NCI-H510A treated with DMSO at 0.1 percent for 48 hours (cell line): ENCODE results near the gene C1orf146.
"Not testable (repeated sequence)": the region's sequence is repeated elsewhere in the genome, so short reads cannot be mapped to it uniquely, and the experiment has no call there.

Experiments used
- DNase-seq: peaks from one replicate; lab custom pipeline; 2025; lab: John Stamatoyannopoulos, UW

C1orf146 gene

DNA sequence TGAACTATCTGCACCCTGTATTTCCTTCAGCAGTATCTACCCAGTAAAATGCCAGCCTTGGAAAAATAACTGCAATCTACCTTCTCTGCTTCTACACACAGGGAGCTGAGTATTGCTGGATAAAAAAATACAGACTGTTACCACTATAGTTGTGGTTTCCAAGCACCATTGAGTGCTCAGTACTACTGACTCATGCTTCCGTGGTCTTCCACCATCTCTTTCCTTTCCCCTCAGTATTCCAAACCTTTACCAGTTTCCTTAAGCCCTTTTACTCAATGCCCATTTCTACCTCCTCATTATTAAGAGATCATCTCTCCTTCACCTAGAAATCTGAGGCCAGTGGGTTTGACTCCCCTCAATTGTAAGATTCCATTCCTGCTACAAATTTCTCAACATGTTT lies 57.2 kb downstream of the C1orf146 start:
- no peak for DNase-seq

DNA sequence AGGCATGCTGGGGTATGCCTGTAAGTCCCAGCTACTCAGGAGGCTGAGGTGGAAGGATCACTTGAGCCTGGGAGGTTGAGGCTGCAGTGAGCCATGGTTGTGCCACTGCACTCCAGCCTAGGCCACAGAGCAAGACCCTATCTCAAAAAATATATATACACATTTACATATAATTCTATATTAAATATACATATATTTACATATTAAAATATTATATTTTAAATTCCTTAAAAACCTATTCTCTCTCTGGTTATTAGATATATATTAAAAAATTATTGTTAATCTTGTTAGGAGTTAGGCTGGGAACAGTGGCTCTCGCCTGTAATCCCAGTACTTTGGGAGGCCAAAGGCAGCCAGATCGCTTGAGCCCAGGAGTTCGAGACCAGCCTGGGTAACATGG lies 58.4 kb downstream of the C1orf146 start:
- no peak for DNase-seq

DNA sequence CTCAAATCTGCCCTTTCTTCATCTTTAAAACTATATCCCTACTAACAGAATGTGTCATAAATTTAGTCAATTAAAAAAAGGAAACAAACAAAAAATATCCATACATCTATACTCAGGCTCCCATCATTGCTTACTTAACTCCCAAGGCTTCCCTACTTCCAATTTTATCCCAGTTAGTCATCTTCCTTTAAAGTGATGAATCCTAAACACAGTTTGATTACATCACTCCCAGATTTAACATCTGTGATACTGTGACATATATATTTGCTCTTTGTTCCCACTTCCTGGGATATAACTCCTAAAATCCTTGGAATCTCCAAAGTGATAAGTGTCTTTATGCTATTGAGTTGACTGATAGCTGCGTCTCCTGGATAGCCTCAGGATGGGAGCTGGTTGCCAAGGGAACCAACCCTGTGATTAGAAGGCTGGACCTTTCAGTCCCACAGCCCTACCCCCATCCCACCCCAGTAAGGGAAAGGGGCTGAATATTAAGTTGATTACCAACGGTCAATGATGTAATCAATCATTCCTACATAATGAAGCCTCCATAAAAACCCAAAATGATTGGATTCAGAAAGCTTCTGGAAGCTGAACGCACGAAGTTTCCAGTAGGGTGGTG lies 59.5 kb downstream of the C1orf146 start:
- DNase-seq = no peak

DNA sequence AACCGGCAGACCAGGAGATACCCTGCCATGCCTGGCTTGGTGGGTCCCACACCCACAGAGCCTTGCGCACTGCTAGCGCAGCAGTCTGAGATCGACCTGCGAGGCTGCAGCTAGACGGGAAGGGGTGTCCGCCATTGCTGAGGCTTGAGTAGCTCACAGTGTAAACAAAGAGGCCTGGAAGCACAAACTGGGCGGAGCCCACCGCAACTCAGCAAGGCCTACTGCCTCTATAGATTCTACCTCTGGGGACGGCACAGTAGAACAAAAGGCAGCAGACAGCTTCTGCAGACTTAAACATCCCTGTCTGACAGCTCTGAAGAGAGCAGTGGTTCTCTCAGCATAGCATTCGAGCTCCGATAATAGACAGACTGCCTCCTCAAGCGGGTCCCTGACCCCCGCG lies 62.1 kb downstream of the C1orf146 start:
- DNase-seq = not testable (repeated sequence)

DNA sequence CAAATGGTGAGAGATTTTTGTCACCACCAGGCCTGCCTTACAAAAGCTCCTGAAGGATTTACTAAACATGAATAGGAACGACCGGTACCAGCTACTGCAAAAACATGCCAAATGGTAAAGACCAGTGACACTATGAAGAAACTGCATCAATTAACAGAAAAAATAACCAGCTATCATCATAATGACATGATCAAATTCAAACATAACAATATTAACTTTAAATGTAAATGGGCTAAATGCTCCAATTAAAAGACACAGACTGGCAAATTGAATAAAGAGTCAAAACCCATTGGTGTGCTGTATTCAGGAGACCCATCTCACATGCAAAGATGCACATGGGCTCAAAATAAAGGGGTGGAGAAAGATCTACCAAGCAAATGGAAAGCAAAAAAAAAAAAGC lies 63.7 kb downstream of the C1orf146 start:
- DNase-seq = not testable (repeated sequence)

DNA sequence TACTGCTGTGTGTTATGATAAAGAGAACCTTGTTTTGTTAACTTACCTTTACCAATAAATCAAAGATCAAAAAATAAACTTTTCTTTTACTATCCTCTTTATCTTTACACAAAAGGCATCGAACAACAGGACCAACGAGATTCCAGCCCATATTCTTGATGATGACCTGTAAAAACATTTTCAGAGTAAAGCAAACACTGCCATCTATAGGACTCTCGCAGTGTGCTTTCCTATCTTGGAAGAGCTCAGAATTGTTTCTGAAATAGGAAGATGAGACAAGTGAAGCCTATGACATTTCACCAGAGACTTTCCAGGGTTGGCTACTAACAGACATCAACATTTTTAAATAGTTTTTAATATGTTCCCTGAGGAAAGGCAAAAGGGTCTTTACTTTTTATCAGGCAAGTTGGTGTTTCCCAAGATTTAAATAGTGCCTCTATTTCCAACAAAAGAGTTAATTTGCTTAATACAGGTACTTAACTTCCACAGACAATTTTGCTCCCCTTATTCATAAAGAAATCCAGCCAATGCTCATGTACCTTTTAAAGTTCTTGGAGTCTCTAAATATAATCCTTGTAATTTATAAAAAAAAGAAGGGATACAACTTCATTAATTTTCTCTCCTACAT lies 73.8 kb downstream of the C1orf146 start:
- peak; percentile 79 for DNase-seq
